NCI-H2029 treated with DMSO at 0.1 percent for 48 hours (cell line): Measurements from ENCODE around the gene CRIM1.
"Not testable (repeated sequence)": the region's sequence is repeated elsewhere in the genome, so short reads cannot be mapped to it uniquely, and the experiment has no call there.

ENCODE experiments used
- DNase-seq: peaks from one replicate; lab custom pipeline; 2025; lab: John Stamatoyannopoulos, UW

CRIM1 gene

GRCh38 chr2:36355151-36355889 lies at the start of gene CRIM1:
TSS of gene CRIM1 (plus strand) at chr2:36355778. CDS start at chr2:36356293, 515 bp downstream.
- no peak for DNase-seq

- DNase-seq = no peak
Measured at GRCh38 chr2:36307441-36307840, 48.1 kb upstream of the CRIM1 start.

GRCh38 chr2:36310444-36310843 lies 45.1 kb upstream of the CRIM1 start:
- not testable (repeated sequence) for DNase-seq

- DNase-seq = no peak
Measured at GRCh38 chr2:36318547-36318946, 37.0 kb upstream of the CRIM1 start.

- DNase-seq = no peak
Measured at GRCh38 chr2:36322108-36322507, 33.5 kb upstream of the CRIM1 start.

- no peak for DNase-seq
Measured at GRCh38 chr2:36326286-36326685, 29.3 kb upstream of the CRIM1 start.

DNA sequence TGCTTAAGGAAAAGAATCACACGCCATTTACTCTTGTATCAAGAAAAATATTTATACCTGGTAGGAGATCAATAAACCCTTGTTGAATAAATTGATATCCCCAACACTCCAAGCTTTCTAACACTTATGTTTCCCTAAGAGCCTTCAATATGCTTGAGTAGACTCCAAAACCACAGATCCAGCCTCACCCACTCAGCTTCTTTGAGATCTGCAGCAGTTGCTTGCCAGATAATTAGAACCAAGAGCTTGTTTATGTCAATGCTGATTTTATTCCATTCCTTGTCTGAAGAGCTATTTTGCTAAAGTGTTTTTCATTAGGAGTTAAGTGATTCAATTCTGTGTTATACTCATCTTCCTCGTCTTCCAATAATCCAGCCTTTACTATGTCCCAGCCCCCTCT lies 26.3 kb upstream of the CRIM1 start:
- DNase-seq = no peak

DNA sequence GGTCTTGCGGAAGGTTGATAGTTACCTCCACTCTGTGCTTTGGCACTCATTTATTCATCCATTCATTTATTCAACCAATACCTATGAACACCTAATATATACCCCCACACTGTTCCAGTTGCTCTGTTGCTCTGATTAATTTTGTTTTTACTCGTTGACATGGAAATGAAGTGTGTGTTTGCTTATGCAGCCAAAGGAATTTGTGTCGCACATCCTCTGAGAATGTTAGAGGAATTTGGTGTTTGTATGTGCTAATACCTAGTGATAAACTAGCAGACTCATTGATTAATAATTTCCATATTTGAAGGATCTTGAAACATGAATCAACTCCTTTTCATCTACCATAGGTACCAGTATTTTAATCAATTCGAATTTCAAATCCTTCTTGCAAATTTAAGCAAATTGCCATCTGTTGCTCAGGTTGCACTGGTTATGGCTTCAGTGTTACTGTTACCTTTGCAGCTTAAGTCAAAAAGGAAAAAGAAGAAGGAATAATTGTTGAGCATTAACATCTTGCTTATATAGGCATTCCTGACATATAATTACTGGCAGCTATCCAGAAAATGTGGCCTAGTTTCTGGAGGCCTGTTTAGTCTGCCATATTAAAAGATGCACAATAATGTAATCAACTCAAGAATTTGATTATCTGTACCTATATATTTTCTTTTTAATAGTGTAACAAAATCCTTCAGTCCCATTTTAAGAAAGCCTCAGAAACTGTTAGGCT lies 25.7 kb upstream of the CRIM1 start:
- DNase-seq = no peak

GRCh38 chr2:36330473-36331395 lies 24.8 kb upstream of the CRIM1 start:
- no peak for DNase-seq

DNA sequence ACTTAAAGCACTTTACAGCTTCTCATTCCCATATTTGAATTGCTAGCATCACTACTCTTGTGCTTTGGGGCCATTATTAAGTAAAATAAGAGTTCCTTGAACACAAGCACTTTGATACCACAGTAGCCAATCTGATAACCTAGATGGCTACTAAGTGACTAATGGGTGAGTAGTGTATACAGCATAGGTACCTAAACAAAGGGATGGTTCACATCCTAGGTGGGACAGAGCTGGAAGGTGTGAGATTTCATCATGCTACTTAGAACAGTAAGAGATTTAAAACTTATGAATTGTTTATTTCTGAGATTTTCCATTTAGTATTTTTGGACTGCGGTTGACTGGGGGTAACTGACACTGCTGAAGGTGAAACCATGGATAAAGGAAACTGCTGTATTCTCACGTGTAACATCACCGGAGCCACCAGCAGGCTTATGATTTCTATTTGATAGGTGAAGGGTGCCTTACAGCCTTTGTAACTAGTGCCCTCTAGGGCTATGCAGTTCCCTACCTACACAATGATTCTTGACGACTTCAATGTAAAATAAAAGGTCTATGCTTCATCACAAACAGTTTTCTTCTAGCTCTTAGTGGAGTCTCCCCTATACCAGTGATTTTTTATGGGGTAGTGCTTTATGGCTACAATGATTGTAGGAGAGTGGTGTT lies 22.1 kb upstream of the CRIM1 start:
- no peak for DNase-seq

GRCh38 chr2:36335597-36335996 lies 20.0 kb upstream of the CRIM1 start:
- DNase-seq = no peak

GRCh38 chr2:36336321-36336720 lies 19.3 kb upstream of the CRIM1 start:
- no peak for DNase-seq

- DNase-seq = no peak
Measured at GRCh38 chr2:36337354-36337753, 18.2 kb upstream of the CRIM1 start.

- no peak for DNase-seq
Measured at GRCh38 chr2:36338124-36338826, 17.3 kb upstream of the CRIM1 start.

GRCh38 chr2:36338827-36339145 lies 16.8 kb upstream of the CRIM1 start:
- DNase-seq = no peak

DNA sequence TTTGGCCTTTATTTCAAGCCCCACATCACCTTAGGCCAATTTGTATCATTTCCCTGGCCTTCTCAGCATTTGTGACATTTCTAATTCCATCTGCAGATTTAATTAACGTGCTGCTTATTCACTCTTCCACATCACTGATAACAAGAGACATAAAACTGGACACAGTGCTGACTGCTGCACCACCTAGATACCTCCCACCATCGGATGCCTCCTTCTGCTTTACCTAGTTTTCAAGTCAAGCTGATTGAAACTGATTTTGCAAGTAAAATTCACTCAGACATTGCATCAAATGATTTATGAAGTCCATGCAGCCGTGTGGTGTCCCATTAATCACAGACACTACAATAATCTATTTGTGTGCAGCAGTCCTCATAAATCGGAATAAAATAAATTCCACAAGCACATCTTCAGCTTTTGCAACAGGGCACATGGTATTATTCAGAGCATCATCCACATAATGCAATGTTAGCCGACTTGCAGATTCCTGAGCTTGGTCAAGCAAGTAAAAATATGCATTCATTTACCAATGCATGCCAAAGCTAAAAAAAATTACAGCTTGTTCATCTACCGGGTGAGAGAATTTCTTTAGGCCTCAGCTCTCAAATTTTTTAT lies 15.9 kb upstream of the CRIM1 start:
- no peak for DNase-seq

GRCh38 chr2:36343606-36344005 lies 12.0 kb upstream of the CRIM1 start:
- no peak for DNase-seq

GRCh38 chr2:36348721-36349120 lies 6.9 kb upstream of the CRIM1 start:
- no peak for DNase-seq

GRCh38 chr2:36351291-36351690 lies 4.3 kb upstream of the CRIM1 start:
- DNase-seq = no peak

DNA sequence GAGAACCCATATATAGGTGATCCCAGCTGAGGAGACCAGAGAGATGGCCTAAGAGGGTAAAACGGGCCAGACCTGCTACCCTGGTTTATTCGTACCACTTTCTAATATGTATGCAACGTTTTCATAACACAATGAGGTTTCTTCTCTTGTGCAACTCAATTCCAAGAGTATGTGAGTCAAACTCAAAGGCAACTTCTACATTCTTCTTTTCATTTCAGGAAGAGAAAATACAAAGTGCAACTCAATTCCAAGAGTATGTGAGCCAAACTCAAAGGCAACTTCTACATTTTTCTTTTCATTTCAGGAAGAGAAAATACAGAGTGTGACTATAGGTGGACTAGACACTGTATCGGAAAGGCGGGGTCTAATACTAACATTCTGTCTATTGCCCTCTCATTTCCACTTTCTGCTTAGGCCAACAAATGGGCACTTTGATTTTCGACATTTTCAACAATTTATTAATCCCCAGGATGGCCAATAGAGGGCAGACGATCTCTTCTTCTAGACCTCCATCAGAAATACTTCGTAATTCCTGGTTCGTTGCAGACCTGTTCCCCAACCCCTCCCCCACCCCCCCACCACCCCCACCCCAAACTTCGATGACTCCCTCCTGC lies 3.7 kb upstream of the CRIM1 start:
- peak; percentile 58 for DNase-seq

- DNase-seq = no peak
Measured at GRCh38 chr2:36352701-36353100, 2.9 kb upstream of the CRIM1 start.
